Measurements from ENCODE around the gene AK9.

- TF ChIP-seq CTCF (conservative IDR thresholded peaks at IDR 0.05; ENCODE audit: low read depth, low read length) (no peak), SMC3 (IDR thresholded peaks at IDR 0.05; ENCODE audit: low read depth, low read length) (no peak), RAD21 (IDR thresholded peaks at IDR 0.05; ENCODE audit: low read length) (no peak), POLR2A (IDR thresholded peaks at IDR 0.05; ENCODE audit: low read depth, low read length) (no peak), CHD1 (IDR thresholded peaks at IDR 0.05; ENCODE audit: low read depth, low read length) (no peak)
These were observed 234.1 kb downstream of the AK9 start for GRCh38 chr6:109456710-109457561.
